GM21423 (cell line): Measurements from ENCODE around the gene F2RL2.

ENCODE experiments used
- ATAC-seq: cut with Tn5 transposase; IDR thresholded peaks from one replicate; pipeline ENCODE4 v1.9.1; 2021; ENCODE audit warnings: mild to moderate bottlenecking, moderate library complexity; ENCODE audit not compliant: unreplicated experiment

The F2RL2 gene, protein sequence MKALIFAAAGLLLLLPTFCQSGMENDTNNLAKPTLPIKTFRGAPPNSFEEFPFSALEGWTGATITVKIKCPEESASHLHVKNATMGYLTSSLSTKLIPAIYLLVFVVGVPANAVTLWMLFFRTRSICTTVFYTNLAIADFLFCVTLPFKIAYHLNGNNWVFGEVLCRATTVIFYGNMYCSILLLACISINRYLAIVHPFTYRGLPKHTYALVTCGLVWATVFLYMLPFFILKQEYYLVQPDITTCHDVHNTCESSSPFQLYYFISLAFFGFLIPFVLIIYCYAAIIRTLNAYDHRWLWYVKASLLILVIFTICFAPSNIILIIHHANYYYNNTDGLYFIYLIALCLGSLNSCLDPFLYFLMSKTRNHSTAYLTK

DNA sequence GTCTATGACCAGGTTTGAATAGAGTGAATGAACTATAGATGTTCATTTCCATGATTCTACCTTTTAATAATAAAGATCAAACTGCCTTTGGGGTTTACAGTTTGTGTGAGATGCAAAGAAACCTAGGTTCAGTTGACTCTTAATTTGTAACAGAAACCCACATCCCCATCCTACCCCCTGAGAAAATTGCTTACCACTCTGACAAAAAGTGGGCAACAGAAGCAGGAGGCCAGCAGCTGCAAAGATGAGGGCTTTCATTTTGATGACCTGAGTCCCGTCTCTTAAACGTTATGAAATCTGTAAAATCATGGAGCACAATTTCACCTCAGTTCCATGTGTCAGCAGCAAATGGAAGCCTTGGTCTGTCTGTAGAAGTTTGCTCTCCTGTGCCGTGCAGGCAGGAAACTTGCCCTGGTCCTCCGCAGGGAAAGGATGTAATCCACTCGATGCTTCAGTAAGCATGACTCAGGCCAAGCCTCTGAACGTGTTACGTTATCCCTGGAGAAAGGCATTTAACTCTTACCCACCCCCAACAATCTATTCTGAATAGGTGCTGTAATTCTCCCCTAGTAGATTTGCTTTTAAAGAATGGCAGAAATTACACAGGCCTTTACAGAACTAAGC lies at the start of gene F2RL2:
Gene F2RL2 (minus strand): TSS at position 431 of the 624 bp plus-strand sequence. CDS start 173 bp downstream, at position 258.
- no peak for ATAC-seq

GRCh38 chr5:76672242-76672641 lies 49.0 kb upstream of the F2RL2 start:
- no peak for ATAC-seq

- no peak for ATAC-seq
These were observed 47.3 kb upstream of the F2RL2 start for GRCh38 chr5:76670508-76670907.

DNA sequence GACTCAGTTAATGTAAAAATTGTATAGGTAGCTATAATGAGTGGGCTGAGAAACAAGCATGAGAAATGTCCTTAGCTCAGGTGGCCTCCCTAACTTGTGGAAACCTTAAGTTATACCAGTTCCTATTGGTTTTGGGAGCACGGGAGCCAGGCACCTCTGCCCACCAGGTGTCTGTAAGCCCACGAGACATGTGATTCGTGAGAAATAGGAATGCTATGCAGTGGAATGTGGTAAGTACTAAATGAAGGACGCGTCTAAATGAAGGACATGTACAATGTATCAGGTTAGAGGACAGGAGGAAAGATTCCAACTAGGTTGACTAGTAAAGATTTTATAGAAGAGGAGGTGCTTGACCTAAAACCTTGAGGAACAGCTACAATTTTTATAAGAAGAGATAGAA lies 46.0 kb upstream of the F2RL2 start:
- no peak for ATAC-seq

GRCh38 chr5:76667495-76667894 lies 44.3 kb upstream of the F2RL2 start:
- no peak for ATAC-seq

GRCh38 chr5:76664079-76664478 lies 40.9 kb upstream of the F2RL2 start:
- peak; percentile 62 for ATAC-seq

- ATAC-seq, result no peak
These were observed 40.4 kb upstream of the F2RL2 start for GRCh38 chr5:76663573-76663972.

- no peak for ATAC-seq
These were observed 39.3 kb upstream of the F2RL2 start for GRCh38 chr5:76662521-76662920.

GRCh38 chr5:76660360-76660759 lies 37.2 kb upstream of the F2RL2 start:
- no peak for ATAC-seq

GRCh38 chr5:76657683-76658311 lies 34.6 kb upstream of the F2RL2 start:
- ATAC-seq, result no peak

- no peak for ATAC-seq
These were observed 33.9 kb upstream of the F2RL2 start for GRCh38 chr5:76657091-76657490.

GRCh38 chr5:76652809-76653414 lies 29.7 kb upstream of the F2RL2 start:
- no peak for ATAC-seq

- no peak for ATAC-seq
These were observed 25.9 kb upstream of the F2RL2 start for GRCh38 chr5:76649140-76649539.

- no peak for ATAC-seq
These were observed 20.2 kb upstream of the F2RL2 start for GRCh38 chr5:76643371-76643770.

DNA sequence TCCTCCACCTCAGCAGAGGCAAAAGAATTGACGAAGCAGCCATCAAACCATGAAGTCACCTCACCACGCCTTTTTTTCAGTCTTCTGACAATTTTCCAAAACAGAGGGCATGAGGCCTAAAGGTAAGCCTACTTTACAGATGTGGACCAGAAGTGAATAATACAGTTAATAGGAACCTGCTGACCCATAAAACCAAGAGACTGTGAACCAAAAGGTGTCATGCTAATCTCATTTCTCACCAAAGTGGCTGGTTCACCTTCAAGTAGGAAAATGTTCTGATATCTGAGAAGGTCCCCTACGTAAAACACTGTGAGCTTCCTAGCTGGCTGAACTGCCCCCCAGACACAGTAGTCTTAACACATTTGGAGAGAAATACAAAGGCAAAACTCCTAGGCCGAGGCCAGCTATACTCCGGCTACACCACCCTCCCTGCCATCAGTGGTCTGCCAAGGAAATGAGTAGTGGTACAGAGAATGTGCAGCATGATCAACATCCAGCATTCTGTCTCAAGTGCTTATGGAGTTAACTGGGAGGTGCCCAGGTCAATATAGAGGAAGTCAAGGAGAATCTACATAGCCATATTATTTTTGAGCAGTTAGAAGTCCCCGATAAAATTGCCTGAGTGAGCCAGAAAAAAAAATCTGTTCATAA lies 19.3 kb upstream of the F2RL2 start:
- ATAC-seq, result no peak

- no peak for ATAC-seq
These were observed 18.4 kb upstream of the F2RL2 start for GRCh38 chr5:76641514-76642120.

GRCh38 chr5:76638479-76638878 lies 15.3 kb upstream of the F2RL2 start:
- ATAC-seq, result no peak

GRCh38 chr5:76637490-76637889 lies 14.3 kb upstream of the F2RL2 start:
- no peak for ATAC-seq

- ATAC-seq, result no peak
These were observed 11.5 kb upstream of the F2RL2 start for GRCh38 chr5:76634661-76635060.

- ATAC-seq, result peak; percentile 67
These were observed 3.5 kb upstream of the F2RL2 start for GRCh38 chr5:76626738-76627137.
